Measurements from ENCODE around the gene CLASP1. TPM values are rescaled to one million over a fixed set of nuclear protein-coding genes. Genes with fewer than 3 reads are reported as not detected.
"Not testable (repeated sequence)": the region's sequence is repeated elsewhere in the genome, so short reads cannot be mapped to it uniquely, and the experiment has no call there.

Gene CLASP1
- total RNA-seq, 1 donor from 2014 or later = 71.7 TPM

- H3K27me3 Mint-ChIP-seq (ENCODE audit: low read depth) = no peaks in the 10 kb centered on the region
- no peak overlapping the region for H3K4me3 Mint-ChIP-seq (ENCODE audit: low read depth)
- intact Hi-C loops (cut with micrococcal nuclease) = no loop called here
- no peak overlapping the region for H3K27ac Mint-ChIP-seq
- H3K36me3 Mint-ChIP-seq (ENCODE audit: low read depth) = peaks cover 62% of the 10 kb centered on the region
- H3K9me3 Mint-ChIP-seq = no peaks in the 10 kb centered on the region
- DNase-seq (ENCODE audit: low spot score) = no peak
- H3K4me1 Mint-ChIP-seq (ENCODE audit: low read depth) = peaks cover 3% of the 10 kb centered on the region
These were observed 297.5 kb downstream of the CLASP1 start for GRCh38 chr2:121351521-121352318.

GRCh38 chr2:121350890-121351289, 298.4 kb downstream of the CLASP1 start:
- no peak for DNase-seq (ENCODE audit: low spot score)
- Mint-ChIP-seq H3K9me3 (no peaks in the 10 kb centered on the region), H3K36me3 (ENCODE audit: low read depth) (peaks cover 61% of the 10 kb centered on the region), H3K27me3 (ENCODE audit: low read depth) (no peaks in the 10 kb centered on the region), H3K4me3 (ENCODE audit: low read depth) (no peak overlapping the region), H3K4me1 (ENCODE audit: low read depth) (peaks cover 3% of the 10 kb centered on the region), H3K27ac (no peak overlapping the region)
- intact Hi-C loops (cut with micrococcal nuclease) = no loop called here

GRCh38 chr2:121350402-121350775, 298.9 kb downstream of the CLASP1 start:
- intact Hi-C loops (cut with micrococcal nuclease) = no loop called here
- Mint-ChIP-seq H3K9me3 (no peaks in the 10 kb centered on the region), H3K36me3 (ENCODE audit: low read depth) (peaks cover 60% of the 10 kb centered on the region), H3K4me1 (ENCODE audit: low read depth) (peaks cover under 1% of the 10 kb centered on the region), H3K27ac (no peak overlapping the region), H3K27me3 (ENCODE audit: low read depth) (no peaks in the 10 kb centered on the region), H3K4me3 (ENCODE audit: low read depth) (no peak overlapping the region)
- no peak for DNase-seq (ENCODE audit: low spot score)

- DNase-seq (ENCODE audit: low spot score) = no peak
- intact Hi-C loops (cut with micrococcal nuclease) = no loop called here
- Mint-ChIP-seq H3K4me3 (ENCODE audit: low read depth) (no peak overlapping the region), H3K4me1 (ENCODE audit: low read depth) (no peaks in the 10 kb centered on the region), H3K36me3 (ENCODE audit: low read depth) (peaks cover 62% of the 10 kb centered on the region), H3K27ac (no peak overlapping the region), H3K9me3 (no peaks in the 10 kb centered on the region), H3K27me3 (ENCODE audit: low read depth) (no peaks in the 10 kb centered on the region)
These were observed 299.4 kb downstream of the CLASP1 start for GRCh38 chr2:121349721-121350401.

GRCh38 chr2:121348128-121348740, 301.0 kb downstream of the CLASP1 start:
- Mint-ChIP-seq H3K27ac (no peak overlapping the region), H3K4me1 (ENCODE audit: low read depth) (no peaks in the 10 kb centered on the region), H3K27me3 (ENCODE audit: low read depth) (no peaks in the 10 kb centered on the region), H3K9me3 (no peaks in the 10 kb centered on the region), H3K36me3 (ENCODE audit: low read depth) (peaks cover 57% of the 10 kb centered on the region), H3K4me3 (ENCODE audit: low read depth) (no peak overlapping the region)
- intact Hi-C loops (cut with micrococcal nuclease) = no loop called here
- no peak for DNase-seq (ENCODE audit: low spot score)

GRCh38 chr2:121346859-121347258, 302.4 kb downstream of the CLASP1 start:
- Mint-ChIP-seq H3K27me3 (ENCODE audit: low read depth) (no peaks in the 10 kb centered on the region), H3K27ac (no peak overlapping the region), H3K36me3 (ENCODE audit: low read depth) (peaks cover 66% of the 10 kb centered on the region), H3K4me3 (ENCODE audit: low read depth) (no peak overlapping the region), H3K4me1 (ENCODE audit: low read depth) (no peaks in the 10 kb centered on the region), H3K9me3 (no peaks in the 10 kb centered on the region)
- DNase-seq (ENCODE audit: low spot score) = no peak
- intact Hi-C loops (cut with micrococcal nuclease) = no loop called here

GRCh38 chr2:121346407-121346806, 302.9 kb downstream of the CLASP1 start:
- Mint-ChIP-seq H3K27ac (no peak overlapping the region), H3K4me3 (ENCODE audit: low read depth) (no peak overlapping the region), H3K27me3 (ENCODE audit: low read depth) (no peaks in the 10 kb centered on the region), H3K9me3 (no peaks in the 10 kb centered on the region), H3K36me3 (ENCODE audit: low read depth) (peaks cover 66% of the 10 kb centered on the region), H3K4me1 (ENCODE audit: low read depth) (no peaks in the 10 kb centered on the region)
- intact Hi-C loops (cut with micrococcal nuclease) = no loop called here
- no peak for DNase-seq (ENCODE audit: low spot score)

- no peak overlapping the region for H3K4me3 Mint-ChIP-seq (ENCODE audit: low read depth)
- H3K4me1 Mint-ChIP-seq (ENCODE audit: low read depth) = no peaks in the 10 kb centered on the region
- no peaks in the 10 kb centered on the region for H3K9me3 Mint-ChIP-seq
- intact Hi-C loops (cut with micrococcal nuclease) = no loop called here
- no peak for DNase-seq (ENCODE audit: low spot score)
- peaks cover 63% of the 10 kb centered on the region for H3K36me3 Mint-ChIP-seq (ENCODE audit: low read depth)
- H3K27me3 Mint-ChIP-seq (ENCODE audit: low read depth) = no peaks in the 10 kb centered on the region
- no peak overlapping the region for H3K27ac Mint-ChIP-seq
These were observed 303.4 kb downstream of the CLASP1 start for GRCh38 chr2:121345887-121346286.

- H3K9me3 Mint-ChIP-seq = no peaks in the 10 kb centered on the region
These were observed 304.2 kb downstream of the CLASP1 start for GRCh38 chr2:121345101-121345500.

GRCh38 chr2:121343828-121344399, 305.3 kb downstream of the CLASP1 start:
- H3K36me3 Mint-ChIP-seq (ENCODE audit: low read depth) = peaks cover 69% of the 10 kb centered on the region
- H3K27ac Mint-ChIP-seq; H3K4me3 Mint-ChIP-seq (ENCODE audit: low read depth); H3K27me3 Mint-ChIP-seq (ENCODE audit: low read depth); intact Hi-C loops (cut with micrococcal nuclease); DNase-seq (ENCODE audit: low spot score); H3K4me1 Mint-ChIP-seq (ENCODE audit: low read depth); H3K9me3 Mint-ChIP-seq: not testable (repeated sequence)

More at GRCh38 chr2:121345101-121345500, 304.2 kb downstream of the CLASP1 start:
- Mint-ChIP-seq H3K36me3 (ENCODE audit: low read depth) (peaks cover 70% of the 10 kb centered on the region), H3K4me3 (ENCODE audit: low read depth) (no peak overlapping the region), H3K27ac (no peak overlapping the region), H3K4me1 (ENCODE audit: low read depth) (no peaks in the 10 kb centered on the region), H3K27me3 (ENCODE audit: low read depth) (no peaks in the 10 kb centered on the region)
- no peak for DNase-seq (ENCODE audit: low spot score)
- intact Hi-C loops (cut with micrococcal nuclease) = no loop called here

- Mint-ChIP-seq H3K36me3 (ENCODE audit: low read depth) (peaks cover 63% of the 10 kb centered on the region), H3K27me3 (ENCODE audit: low read depth) (no peaks in the 10 kb centered on the region)
- DNase-seq (ENCODE audit: low spot score) = no peak
These were observed 306.1 kb downstream of the CLASP1 start for GRCh38 chr2:121343191-121343590.

GRCh38 chr2:121342751-121343150, 306.5 kb downstream of the CLASP1 start:
- no peaks in the 10 kb centered on the region for H3K4me1 Mint-ChIP-seq (ENCODE audit: low read depth)
- intact Hi-C loops (cut with micrococcal nuclease) = no loop called here
- H3K4me3 Mint-ChIP-seq (ENCODE audit: low read depth) = no peak overlapping the region
- no peak overlapping the region for H3K27ac Mint-ChIP-seq
- no peaks in the 10 kb centered on the region for H3K27me3 Mint-ChIP-seq (ENCODE audit: low read depth)
- no peak for DNase-seq (ENCODE audit: low spot score)
- H3K9me3 Mint-ChIP-seq = no peaks in the 10 kb centered on the region
- peaks cover 59% of the 10 kb centered on the region for H3K36me3 Mint-ChIP-seq (ENCODE audit: low read depth)

More at GRCh38 chr2:121343191-121343590, 306.1 kb downstream of the CLASP1 start:
- Mint-ChIP-seq H3K4me3 (ENCODE audit: low read depth) (no peak overlapping the region), H3K27ac (no peak overlapping the region), H3K9me3 (no peaks in the 10 kb centered on the region), H3K4me1 (ENCODE audit: low read depth) (no peaks in the 10 kb centered on the region)
- intact Hi-C loops (cut with micrococcal nuclease) = no loop called here

GRCh38 chr2:121340926-121341325, 308.3 kb downstream of the CLASP1 start:
- DNase-seq (ENCODE audit: low spot score) = no peak
- Mint-ChIP-seq H3K27ac (no peak overlapping the region), H3K4me3 (ENCODE audit: low read depth) (no peak overlapping the region), H3K9me3 (no peaks in the 10 kb centered on the region), H3K36me3 (ENCODE audit: low read depth) (peaks cover 44% of the 10 kb centered on the region), H3K27me3 (ENCODE audit: low read depth) (no peaks in the 10 kb centered on the region), H3K4me1 (ENCODE audit: low read depth) (no peaks in the 10 kb centered on the region)
- intact Hi-C loops (cut with micrococcal nuclease) = no loop called here
